ENCODE data around the gene ROBO1.
A peak's percentile ranks its signal among the peaks of the same experiment; 100 is the strongest.

The ROBO1 gene

GRCh38 chr3:78665101-78665500 is 1102.7 kb downstream of the ROBO1 start:
- no peak for DNase-seq

GRCh38 chr3:78660957-78661356 is 1106.8 kb downstream of the ROBO1 start:
- no peak for DNase-seq

GRCh38 chr3:78659386-78659987 is 1108.3 kb downstream of the ROBO1 start:
- DNase-seq, result peak in 1 of 2 donors; percentile 5

GRCh38 chr3:78647726-78648125 is 1120.1 kb downstream of the ROBO1 start:
- no peak for DNase-seq

GRCh38 chr3:78645628-78646310 is 1122.0 kb downstream of the ROBO1 start:
- no peak for DNase-seq

- DNase-seq, result no peak
Measured at GRCh38 chr3:78644847-78645246, 1123.0 kb downstream of the ROBO1 start.

- DNase-seq, result no peak
Measured at GRCh38 chr3:78642226-78643035, 1125.4 kb downstream of the ROBO1 start.

- DNase-seq, result no peak
Measured at GRCh38 chr3:78641703-78642102, 1126.1 kb downstream of the ROBO1 start.

GRCh38 chr3:78634316-78634715 is 1133.5 kb downstream of the ROBO1 start:
- DNase-seq, result no peak

- DNase-seq, result no peak
Measured at GRCh38 chr3:78633626-78634025, 1134.2 kb downstream of the ROBO1 start.

- DNase-seq, result no peak
Measured at GRCh38 chr3:78632925-78633553, 1134.8 kb downstream of the ROBO1 start.

GRCh38 chr3:78629544-78629943 is 1138.3 kb downstream of the ROBO1 start:
- DNase-seq, result no peak

- no peak for DNase-seq
Measured at GRCh38 chr3:78621061-78621716, 1146.6 kb downstream of the ROBO1 start.

GRCh38 chr3:78614486-78614885 is 1153.3 kb downstream of the ROBO1 start:
- DNase-seq, result no peak

GRCh38 chr3:78613421-78613879 is 1154.3 kb downstream of the ROBO1 start:
- no peak for DNase-seq

GRCh38 chr3:78611278-78611677 is 1156.5 kb downstream of the ROBO1 start:
- no peak for DNase-seq

GRCh38 chr3:78610462-78611125 is 1157.2 kb downstream of the ROBO1 start:
- no peak for DNase-seq

- no peak for DNase-seq
Measured at GRCh38 chr3:78606756-78607155, 1161.0 kb downstream of the ROBO1 start.

GRCh38 chr3:78605178-78605577 is 1162.6 kb downstream of the ROBO1 start:
- DNase-seq, result no peak

- DNase-seq, result no peak
Measured at GRCh38 chr3:78604341-78604740, 1163.5 kb downstream of the ROBO1 start.

GRCh38 chr3:78601249-78601648 is 1166.5 kb downstream of the ROBO1 start:
- no peak for DNase-seq

GRCh38 chr3:78589778-78590177 is 1178.0 kb downstream of the ROBO1 start:
- no peak for DNase-seq

Measured in CD4-positive, alpha-beta T cell treated with Interleukin-1 beta for 1 hour (primary cell).